Testis (tissue), 3 donors: ENCODE results near the gene TFEB. TPM values are rescaled to one million over a fixed set of nuclear protein-coding genes. Genes with fewer than 3 reads are reported as not detected.

Experiments used
- DNase-seq: peaks from one replicate; pipeline ENCODE4 v3.0.0-alpha.2; 2019
- H3K27ac ChIP-seq, 2 donors: fragments of 200-600 bp; sonication (generic); one replicate each; pipeline ENCODE4 v1.5.1; 2019
- H3K27me3 ChIP-seq: fragments of 200-600 bp; sonication (generic); one replicate; pipeline ENCODE4 v1.5.1; 2019
- H3K36me3 ChIP-seq: fragments of 200-600 bp; sonication (generic); one replicate; pipeline ENCODE4 v1.5.1; 2017; ENCODE audit warnings: low read depth; ENCODE audit errors: missing control alignments
- H3K4me1 ChIP-seq: fragments of 200-600 bp; sonication (generic); one replicate; pipeline ENCODE4 v1.5.1; 2019
- H3K4me3 ChIP-seq, 2 donors: fragments of 200-600 bp; sonication (generic); one replicate each; pipeline ENCODE4 v1.5.1; 2017 to 2019
- H3K9me3 ChIP-seq: fragments of 200-600 bp; sonication (generic); one replicate; pipeline ENCODE4 v1.5.1; 2017
- CTCF ChIP-seq, 3 experiments: fragments of 450-650 bp in 2 of 3; fragments of 200-600 bp in 1 of 3; sonication (generic) in 1 of 3; IDR thresholded peaks; one replicate each; pipeline ENCODE4 v1.5.1; 2016 to 2019; ENCODE audit warnings: antibody characterized with exemption in 3 of 3, mild to moderate bottlenecking in 2 of 3, moderate library complexity in 1 of 3
- POLR2A ChIP-seq: fragments of 450-650 bp; IDR thresholded peaks from one replicate; pipeline ENCODE4 v1.6.1; 2017; ENCODE audit warnings: antibody characterized with exemption, mild to moderate bottlenecking, moderate library complexity
- WGBS, 2 donors: methylation state at CpG; one replicate each; pipeline ENCODE4 v1.1.5; 2018; 5-methylcytosine and 5-hydroxymethylcytosine counted together
- intact Hi-C: fragments of 100-400 bp; cut with DNase I; formaldehyde crosslinking; loops from one replicate; pipeline ENCODE4 v1.15.1; 2023; ENCODE audit warnings: low total_unique reads
- polyA plus RNA-seq: library from polyadenylated mRNA; stranded (reverse); fragments of 350-450 nt; fragmentation: Illumina TruSeq; extraction: RNeasy Lipid Tissue Mini Kit (QIAGEN cat#74804); gene quantifications from one replicate; pipeline ENCODE4 v1.2.3, GENCODE V29; 2014; ENCODE audit warnings: low read depth, low replicate concordance; ENCODE audit not compliant: insufficient read depth
- total RNA-seq, 2 donors: library from RNA; depleted of rRNA; stranded (reverse); fragments of >200 nt; gene quantifications; one replicate each; pipeline ENCODE4 v1.2.3, GENCODE V29; 2016

Gene TFEB
- total and polyA plus RNA-seq, 3 donors from 2014 or later = 4.5 to 6.3 (median 5.2) TPM

- intact Hi-C loops = no loop called here
- no peaks in the 10 kb centered on the region for H3K9me3 ChIP-seq
- WGBS, 2 donors = 33 to 59% methylated on average over 2 of the region's 2 CpGs
- H3K36me3 ChIP-seq = no peaks in the 10 kb centered on the region
- no peak overlapping the region for H3K27ac ChIP-seq
- no peak for DNase-seq
- peaks cover 4% of the 10 kb centered on the region for H3K4me1 ChIP-seq
- TF ChIP-seq POLR2A (no peak), CTCF (IDR thresholded peaks at IDR 0.05) (no peak)
- no peak overlapping the region for H3K4me3 ChIP-seq
- H3K27me3 ChIP-seq = no peaks in the 10 kb centered on the region
Measured at GRCh38 chr6:41763470-41763869, 28.1 kb upstream of the TFEB start.

GRCh38 chr6:41759905-41760579, 24.6 kb upstream of the TFEB start:
- intact Hi-C loops = no loop called here
- TF ChIP-seq POLR2A = no peak
- no peak for TF ChIP-seq CTCF (IDR thresholded peaks at IDR 0.05)
- Histone ChIP-seq H3K9me3 (no peaks in the 10 kb centered on the region), H3K27me3 (no peaks in the 10 kb centered on the region), H3K27ac (no peak overlapping the region), H3K4me3 (no peak overlapping the region), H3K36me3 (no peaks in the 10 kb centered on the region), H3K4me1 (no peaks in the 10 kb centered on the region)
- 75 to 96% methylated on average over 1 to 2 of the region's 2 CpGs for WGBS, 2 donors
- DNase-seq = no peak

- H3K4me3 ChIP-seq = no peak overlapping the region
- WGBS, 2 donors = 88 to 93% methylated on average over 13 of the region's 13 CpGs
- H3K27me3 ChIP-seq = no peaks in the 10 kb centered on the region
- no peak for DNase-seq
- H3K27ac ChIP-seq = no peak overlapping the region
- intact Hi-C loops = no loop called here
- no peaks in the 10 kb centered on the region for H3K4me1 ChIP-seq
- H3K9me3 ChIP-seq = no peaks in the 10 kb centered on the region
- TF ChIP-seq CTCF (IDR thresholded peaks at IDR 0.05) (no peak), POLR2A (no peak)
- no peaks in the 10 kb centered on the region for H3K36me3 ChIP-seq
Measured at GRCh38 chr6:41759106-41759904, 23.9 kb upstream of the TFEB start.

DNA sequence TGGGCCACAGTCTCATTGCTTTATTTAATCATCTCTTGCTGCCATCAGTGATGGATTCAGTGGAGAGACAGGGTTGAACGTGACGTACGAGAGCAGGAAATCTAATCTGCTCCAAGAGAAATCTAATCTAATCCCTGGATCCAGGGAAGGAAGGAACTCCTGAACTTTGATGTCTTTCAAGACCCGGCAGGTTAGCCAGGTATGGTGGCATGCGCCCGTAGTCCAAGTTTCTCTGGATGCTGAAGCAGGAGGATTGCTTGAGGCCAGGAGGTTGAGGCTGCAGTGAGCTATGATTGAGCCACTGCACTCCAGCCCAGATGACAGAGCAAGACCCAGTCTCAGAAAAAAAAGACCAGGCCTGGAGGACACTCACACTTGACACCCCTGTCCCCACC, 23.2 kb upstream of the TFEB start:
- no peak for TF ChIP-seq CTCF (IDR thresholded peaks at IDR 0.05)
- no peak for TF ChIP-seq POLR2A
- no peaks in the 10 kb centered on the region for H3K4me1 ChIP-seq
- H3K4me3 ChIP-seq = no peak overlapping the region
- H3K9me3 ChIP-seq = no peaks in the 10 kb centered on the region
- no peak overlapping the region for H3K27ac ChIP-seq
- intact Hi-C loops = no loop called here
- DNase-seq = no peak
- 83% methylated on average over 6 of the region's 6 CpGs; no CpG with 5 or more reads in 1 of the 2 donors for WGBS, 2 donors
- H3K27me3 ChIP-seq = no peaks in the 10 kb centered on the region
- no peaks in the 10 kb centered on the region for H3K36me3 ChIP-seq
